A549 (cell line): ENCODE results near the gene ERMARD. TPM values are rescaled to one million over a fixed set of nuclear protein-coding genes. Genes with fewer than 3 reads are reported as not detected.

ENCODE experiments used
- ATAC-seq, 2 experiments: fragments of 200-7000 bp in 1 of 2; fragments of >200 bp in 1 of 2; cut with Nextera tagmentation in 1 of 2; cut with Tn5 transposase in 1 of 2; 3 replicates each; pipeline versions ENCODE4 v1.8.0 to v1.9.1; 2018 to 2020; ENCODE audit warnings: mild to moderate bottlenecking in 1 of 2, moderate library complexity in 1 of 2
- CTCF ChIA-PET: fragments of 300-600 bp; sonication (Branson Sonifier 250); formaldehyde crosslinking; extraction: SDS; loops from one replicate; lab custom pipeline; 2021; ENCODE audit warnings: antibody characterized with exemption, inconsistent platforms; lab: Yijun Ruan, JAX
- POLR2A ChIA-PET: fragments of 350-600 bp; formaldehyde crosslinking; extraction: SDS; loops from one replicate; lab custom pipeline; 2021; ENCODE audit warnings: antibody characterized with exemption, inconsistent platforms; lab: Yijun Ruan, JAX
- DNase-seq, 2 experiments: peaks; one replicate each; pipeline versions ENCODE4 v3.0.0 to v3.0.0-alpha.2; 2011 to 2016; ENCODE audit warnings: low read depth in 1 of 2, low spot score in 1 of 2
- FAIRE-seq: peaks from 2 replicates; lab custom pipeline; 2011; peaks lifted over from hg19 to GRCh38; lab: Jason Lieb, UNC
- H3K27ac ChIP-seq, 2 experiments: fragments of >200 bp; sonication (Bioruptor Twin); formaldehyde crosslinking; 3 replicates each; pipeline ENCODE4 v1.5.1; 2016 to 2017
- H3K4me1 ChIP-seq: fragments of >200 bp; sonication (Bioruptor Twin); formaldehyde crosslinking; 3 replicates; pipeline ENCODE4 v1.6.1; 2016
- H3K4me2 ChIP-seq: fragments of >200 bp; sonication (Bioruptor Twin); formaldehyde crosslinking; 3 replicates; pipeline ENCODE4 v1.6.1; 2016
- H3K4me3 ChIP-seq: fragments of >200 bp; sonication (Bioruptor Twin); formaldehyde crosslinking; 3 replicates; pipeline ENCODE4 v1.5.1; 2016
- H3K9me3 ChIP-seq: fragments of >200 bp; sonication (Bioruptor Twin); formaldehyde crosslinking; 3 replicates; pipeline ENCODE4 v1.6.1; 2016
- CEBPB ChIP-seq, 2 experiments: fragments of >200 bp in 1 of 2; sonication (Bioruptor Twin) in 1 of 2; formaldehyde crosslinking in 1 of 2; IDR thresholded peaks; 2 replicates each; pipeline ENCODE4 v1.6.1; 2012 to 2016
- CHD2 ChIP-seq: fragments of 150-350 bp; IDR thresholded peaks from 2 replicates; pipeline ENCODE4 v1.6.1; 2014; ENCODE audit warnings: low read length; ENCODE audit not compliant: partially characterized antibody
- CHD4 ChIP-seq: fragments of 200-600 bp; sonication (generic); IDR thresholded peaks from 2 replicates; pipeline ENCODE4 v1.6.1; 2016; ENCODE audit warnings: antibody characterized with exemption, mild to moderate bottlenecking, borderline replicate concordance
- EHMT2 ChIP-seq: fragments of 200-600 bp; sonication (generic); IDR thresholded peaks from 2 replicates; pipeline ENCODE4 v1.6.1; 2016; ENCODE audit warnings: antibody characterized with exemption, low read depth, mild to moderate bottlenecking, moderate library complexity
- FOXS1 ChIP-seq: fragments of 250-450 bp; sonication (Bioruptor Pico); IDR thresholded peaks from 2 replicates; pipeline ENCODE4 v1.5.0; 2020; ENCODE audit warnings: mild to moderate bottlenecking, moderate library complexity
- HDAC2 ChIP-seq: fragments of 200-600 bp; sonication (generic); IDR thresholded peaks from 2 replicates; pipeline ENCODE4 v1.6.1; 2016
- HEYL ChIP-seq: fragments of 250-450 bp; sonication (Bioruptor Pico); IDR thresholded peaks from 2 replicates; pipeline ENCODE4 v1.8.0; 2021; ENCODE audit warnings: mild to moderate bottlenecking, moderate library complexity
- JUN ChIP-seq, 2 experiments: fragments of >200 bp; sonication (Bioruptor Twin); formaldehyde crosslinking; IDR thresholded peaks; 2 replicates in 1 of 2; 3 replicates in 1 of 2; pipeline ENCODE4 v1.6.1; 2016 to 2017
- JUNB ChIP-seq: fragments of >200 bp; sonication (Bioruptor Twin); formaldehyde crosslinking; IDR thresholded peaks from 2 replicates; pipeline ENCODE4 v1.6.1; 2016
- KDM5A ChIP-seq: fragments of 200-600 bp; sonication (generic); IDR thresholded peaks from 2 replicates; pipeline ENCODE4 v1.6.1; 2016; ENCODE audit warnings: antibody characterized with exemption, mild to moderate bottlenecking
- MAFK ChIP-seq: fragments of 450-650 bp; IDR thresholded peaks from 2 replicates; pipeline ENCODE4 v1.6.1; 2014; ENCODE audit not compliant: partially characterized antibody
- MAZ ChIP-seq: fragments of 150-350 bp; IDR thresholded peaks from 2 replicates; pipeline ENCODE4 v1.6.1; 2014; ENCODE audit warnings: antibody characterized with exemption, low read depth, low read length, borderline replicate concordance
- PHF8 ChIP-seq: fragments of 200-600 bp; sonication (generic); IDR thresholded peaks from 2 replicates; pipeline ENCODE4 v1.6.1; 2016; ENCODE audit warnings: low read depth, mild to moderate bottlenecking, antibody characterized with exemption, moderate library complexity, borderline replicate concordance
- POLR2A ChIP-seq: IDR thresholded peaks from 2 replicates; pipeline ENCODE4 v1.6.1; 2012; ENCODE audit warnings: mild to moderate bottlenecking, low read length
- RAD21 ChIP-seq, 2 experiments: fragments of >200 bp in 1 of 2; sonication (Bioruptor Twin) in 1 of 2; formaldehyde crosslinking in 1 of 2; IDR thresholded peaks in 1 of 2; conservative IDR thresholded peaks in 1 of 2; 2 replicates in 1 of 2; 3 replicates in 1 of 2; pipeline ENCODE4 v1.6.1; 2012 to 2018; ENCODE audit warnings: inconsistent platforms in 1 of 2
- RFX5 ChIP-seq: fragments of 450-650 bp; IDR thresholded peaks from 2 replicates; pipeline ENCODE4 v1.7.1; 2014; ENCODE audit warnings: antibody characterized with exemption, mild to moderate bottlenecking, moderate library complexity
- RNF2 ChIP-seq: fragments of 200-600 bp; sonication (generic); IDR thresholded peaks from 2 replicates; pipeline ENCODE4 v1.6.1; 2016; ENCODE audit warnings: low read depth, mild to moderate bottlenecking, antibody characterized with exemption, moderate library complexity, borderline replicate concordance
- SMC3 ChIP-seq: fragments of >200 bp; sonication (Bioruptor Twin); formaldehyde crosslinking; IDR thresholded peaks from 3 replicates; pipeline ENCODE4 v1.6.1; 2018; ENCODE audit warnings: inconsistent platforms
- TP53 ChIP-seq: fragments of 250-450 bp; sonication (Bioruptor Pico); IDR thresholded peaks from 2 replicates; pipeline ENCODE4 v1.5.0; 2021; ENCODE audit warnings: mild to moderate bottlenecking, moderate library complexity
- ZFP36 ChIP-seq: fragments of 450-650 bp; IDR thresholded peaks from 2 replicates; pipeline ENCODE4 v1.6.1; 2014; ENCODE audit warnings: borderline replicate concordance; ENCODE audit not compliant: partially characterized antibody
- ZNF302 ChIP-seq: fragments of 250-450 bp; sonication (Bioruptor Pico); IDR thresholded peaks from 2 replicates; pipeline ENCODE4 v1.9.0; 2021; ENCODE audit warnings: inconsistent platforms, mild to moderate bottlenecking, moderate library complexity
- WGBS: methylation state at CpG from one replicate; pipeline ENCODE4 v1.1.6; 2017; ENCODE audit errors: missing lambda C conversion rate; 5-methylcytosine and 5-hydroxymethylcytosine counted together
- polyA minus RNA-seq: library from RNA; depleted of rRNA, polyadenylated mRNA; stranded (reverse); fragments of >200 nt; gene quantifications from 2 replicates; pipeline ENCODE4 v1.2.3, GENCODE V29; 2011; rRNA and poly(A)+ RNA removed
- polyA plus RNA-seq, 4 experiments: library from polyadenylated mRNA; depleted of rRNA in 3 of 4; stranded (reverse); fragments of >200 nt; fragmentation: RNase III in 1 of 4; extraction: RNeasy Plus Mini Kit Qiagen cat#74134 plus additional on column Dnase treatment in 1 of 4; gene quantifications; 2 replicates in 3 of 4; 3 replicates in 1 of 4; pipeline ENCODE4 v1.2.3, GENCODE V29; 2011 to 2017
- TF ChIP-seq, protein P1 (sequence below): IDR thresholded peaks from 2 replicates; pipeline ENCODE4 v1.6.1; 2012; ENCODE audit warnings: low read depth, borderline replicate concordance
- TF ChIP-seq, protein P2 (sequence below): fragments of >200 bp; sonication (Bioruptor Twin); formaldehyde crosslinking; IDR thresholded peaks from 3 replicates; pipeline ENCODE4 v1.6.1; 2016
- TF ChIP-seq, protein P3 (sequence below): fragments of 150-350 bp; IDR thresholded peaks from 2 replicates; pipeline ENCODE4 v1.6.1; 2014; ENCODE audit warnings: low read depth, mild to moderate bottlenecking, low read length
- TF ChIP-seq, protein P4 (sequence below): fragments of 250-450 bp; sonication (Bioruptor Pico); IDR thresholded peaks from 2 replicates; pipeline ENCODE4 v1.5.0; 2021; ENCODE audit warnings: mild to moderate bottlenecking, moderate library complexity, borderline replicate concordance
- TF ChIP-seq, protein P5 (sequence below): fragments of 450-650 bp; IDR thresholded peaks from 2 replicates; pipeline ENCODE4 v1.6.1; 2014; ENCODE audit warnings: antibody characterized with exemption
- TF ChIP-seq, protein P6 (sequence below): fragments of 200-600 bp; sonication (generic); IDR thresholded peaks from 2 replicates; pipeline ENCODE4 v1.6.1; 2016; ENCODE audit warnings: antibody characterized with exemption, mild to moderate bottlenecking, moderate library complexity
- TF ChIP-seq, protein P7 (sequence below): IDR thresholded peaks from 2 replicates; pipeline ENCODE4 v1.6.1; 2012

Gene ERMARD
- polyA plus RNA-seq (2011; rRNA removed), result 22.5 and 22.8 TPM in 2 replicates
- 13.8 and 17.8 TPM in 2 replicates for polyA plus RNA-seq (2012; cell fraction: cytosol; rRNA removed)
- 39.1 and 46.4 TPM in 2 replicates for polyA plus RNA-seq (2012; cell fraction: nucleus; rRNA removed)
- 7.7 to 9.2 TPM (median 8.5 TPM) in 3 replicates for polyA plus RNA-seq (2017; fragmentation: RNase III; extraction: RNeasy Plus Mini Kit Qiagen cat#74134 plus additional on column Dnase treatment)
- 11.8 and 13.1 TPM in 2 replicates for polyA minus RNA-seq

DNA sequence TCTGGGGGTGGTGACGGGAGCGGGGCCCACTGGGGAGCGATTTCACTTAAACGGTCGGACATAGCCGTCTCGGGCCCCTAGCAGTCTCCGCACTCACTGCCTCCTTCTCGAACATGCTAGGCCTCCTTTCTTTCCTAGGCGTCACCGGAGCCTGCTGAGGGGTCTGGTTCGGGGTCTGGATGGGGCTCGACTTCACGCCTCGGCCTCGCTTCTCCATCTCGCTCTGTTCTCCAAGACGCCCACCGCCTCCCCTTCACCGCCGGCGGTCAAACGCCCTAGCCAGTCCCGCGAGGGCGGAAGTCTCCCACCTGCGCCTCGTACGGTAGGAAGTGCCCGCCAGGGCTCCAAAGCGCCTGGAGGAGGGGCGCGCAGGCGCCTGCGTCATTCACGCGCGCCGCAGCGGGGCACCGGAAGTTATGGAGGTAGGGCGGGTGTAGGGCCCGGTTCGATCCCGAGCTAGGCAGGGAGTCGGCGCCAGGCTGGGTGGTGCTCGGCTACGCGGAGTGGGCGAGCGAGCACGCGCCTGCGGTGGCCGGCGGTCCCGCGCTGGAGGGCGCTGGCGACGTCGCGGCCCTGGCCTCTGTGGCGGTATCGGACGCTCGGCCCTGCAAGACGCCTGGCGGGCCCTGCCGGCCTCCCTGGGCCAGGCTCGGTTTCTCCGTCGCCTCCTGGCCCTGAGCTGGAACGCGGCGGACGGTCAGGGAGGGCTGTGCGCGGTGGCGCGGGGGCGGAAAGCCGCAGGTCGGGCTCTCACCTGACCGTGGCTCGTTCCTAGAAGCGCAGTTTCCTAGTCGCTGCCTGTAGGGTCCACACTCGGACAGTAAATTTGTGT, at the start of gene ERMARD, which contains the start of gene DYNLT2:
Gene ERMARD (plus strand): TSS at position 381 of the 832 bp plus-strand sequence. CDS start 36 bp downstream, at position 417.
Gene DYNLT2 (minus strand): TSS at position 331 of the 832 bp plus-strand sequence. CDS start 114 bp downstream, at position 217.
- no peak for FAIRE-seq
- peak; percentile 72 to 93 for DNase-seq
- ATAC-seq, result peak; percentile 98
- peak within 1 kb of the TSS; percentile 94 to 100 for H3K27ac ChIP-seq
- H3K4me3 ChIP-seq, result peak within 1 kb of the TSS; percentile 88
- peak within 1 kb of the TSS; percentile 87 for H3K4me2 ChIP-seq
- WGBS, result 0% methylated on average over 13 of the region's 90 CpGs
- ChIA-PET POLR2A (interaction anchor here (0.6 to 1.5 kb wide), 8 partner anchors 13 to 803 kb away, joined by 3 to 8 read pairs (median 6); partner anchors contain the start of genes C6orf120, TBP and WDR27), CTCF (interaction anchor here (0.9 kb wide), 1 partner anchor 20 kb away, joined by 3 read pairs; no protein-coding TSS in a partner anchor)
- H3K4me1 ChIP-seq, result peaks cover 12% of the 10 kb centered on the region; the same call in 1 of the 3 replicates
- TF ChIP-seq, protein P1, sequence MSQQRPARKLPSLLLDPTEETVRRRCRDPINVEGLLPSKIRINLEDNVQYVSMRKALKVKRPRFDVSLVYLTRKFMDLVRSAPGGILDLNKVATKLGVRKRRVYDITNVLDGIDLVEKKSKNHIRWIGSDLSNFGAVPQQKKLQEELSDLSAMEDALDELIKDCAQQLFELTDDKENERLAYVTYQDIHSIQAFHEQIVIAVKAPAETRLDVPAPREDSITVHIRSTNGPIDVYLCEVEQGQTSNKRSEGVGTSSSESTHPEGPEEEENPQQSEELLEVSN, result peak; percentile 69
- TF ChIP-seq, protein P2, sequence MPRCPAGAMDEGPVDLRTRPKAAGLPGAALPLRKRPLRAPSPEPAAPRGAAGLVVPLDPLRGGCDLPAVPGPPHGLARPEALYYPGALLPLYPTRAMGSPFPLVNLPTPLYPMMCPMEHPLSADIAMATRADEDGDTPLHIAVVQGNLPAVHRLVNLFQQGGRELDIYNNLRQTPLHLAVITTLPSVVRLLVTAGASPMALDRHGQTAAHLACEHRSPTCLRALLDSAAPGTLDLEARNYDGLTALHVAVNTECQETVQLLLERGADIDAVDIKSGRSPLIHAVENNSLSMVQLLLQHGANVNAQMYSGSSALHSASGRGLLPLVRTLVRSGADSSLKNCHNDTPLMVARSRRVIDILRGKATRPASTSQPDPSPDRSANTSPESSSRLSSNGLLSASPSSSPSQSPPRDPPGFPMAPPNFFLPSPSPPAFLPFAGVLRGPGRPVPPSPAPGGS, result peak; percentile 79
- TF ChIP-seq ZNF302 (no peak), JUN (IDR thresholded peaks at IDR 0.05) (peak; percentile 71 to 91), PHF8 (peak; percentile 97), TP53 (CRISPR knock-in tag) (0 out of 2 replicates have a peak, but pooled peaks have one; percentile 68), CHD4 (no peak), POLR2A (peak; percentile 85), EHMT2 (no peak), SMC3 (no peak), FOXS1 (no peak), CEBPB (IDR thresholded peaks at IDR 0.05) (no peak), ZFP36 (no peak), HDAC2 (no peak), JUNB (no peak), KDM5A (peak; percentile 69), MAZ (0 out of 2 replicates have a peak, but pooled peaks have one; percentile 29), RFX5 (peak; percentile 13; the same call in 1 of the 2 replicates), HEYL (CRISPR knock-in tag) (no peak), MAFK (no peak), RAD21 (conservative IDR thresholded peaks at IDR 0.05 in 1 of 2, IDR thresholded peaks at IDR 0.05 in 1 of 2) (peak in 1 of 2 experiments; percentile 18; a peak in 1 of 5 replicates), CHD2 (peak; percentile 70), RNF2 (no peak)
- TF ChIP-seq, protein P3, sequence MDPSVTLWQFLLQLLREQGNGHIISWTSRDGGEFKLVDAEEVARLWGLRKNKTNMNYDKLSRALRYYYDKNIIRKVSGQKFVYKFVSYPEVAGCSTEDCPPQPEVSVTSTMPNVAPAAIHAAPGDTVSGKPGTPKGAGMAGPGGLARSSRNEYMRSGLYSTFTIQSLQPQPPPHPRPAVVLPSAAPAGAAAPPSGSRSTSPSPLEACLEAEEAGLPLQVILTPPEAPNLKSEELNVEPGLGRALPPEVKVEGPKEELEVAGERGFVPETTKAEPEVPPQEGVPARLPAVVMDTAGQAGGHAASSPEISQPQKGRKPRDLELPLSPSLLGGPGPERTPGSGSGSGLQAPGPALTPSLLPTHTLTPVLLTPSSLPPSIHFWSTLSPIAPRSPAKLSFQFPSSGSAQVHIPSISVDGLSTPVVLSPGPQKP, result peak; percentile 73; the same call in 1 of the 2 replicates
- TF ChIP-seq, protein P4, sequence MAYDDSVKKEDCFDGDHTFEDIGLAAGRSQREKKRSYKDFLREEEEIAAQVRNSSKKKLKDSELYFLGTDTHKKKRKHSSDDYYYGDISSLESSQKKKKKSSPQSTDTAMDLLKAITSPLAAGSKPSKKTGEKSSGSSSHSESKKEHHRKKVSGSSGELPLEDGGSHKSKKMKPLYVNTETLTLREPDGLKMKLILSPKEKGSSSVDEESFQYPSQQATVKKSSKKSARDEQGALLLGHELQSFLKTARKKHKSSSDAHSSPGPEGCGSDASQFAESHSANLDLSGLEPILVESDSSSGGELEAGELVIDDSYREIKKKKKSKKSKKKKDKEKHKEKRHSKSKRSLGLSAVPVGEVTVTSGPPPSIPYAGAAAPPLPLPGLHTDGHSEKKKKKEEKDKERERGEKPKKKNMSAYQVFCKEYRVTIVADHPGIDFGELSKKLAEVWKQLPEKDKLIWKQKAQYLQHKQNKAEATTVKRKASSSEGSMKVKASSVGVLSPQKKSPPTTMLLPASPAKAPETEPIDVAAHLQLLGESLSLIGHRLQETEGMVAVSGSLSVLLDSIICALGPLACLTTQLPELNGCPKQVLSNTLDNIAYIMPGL (CRISPR knock-in tag), result peak; percentile 34; the same call in 1 of the 2 replicates
- TF ChIP-seq, protein P5, sequence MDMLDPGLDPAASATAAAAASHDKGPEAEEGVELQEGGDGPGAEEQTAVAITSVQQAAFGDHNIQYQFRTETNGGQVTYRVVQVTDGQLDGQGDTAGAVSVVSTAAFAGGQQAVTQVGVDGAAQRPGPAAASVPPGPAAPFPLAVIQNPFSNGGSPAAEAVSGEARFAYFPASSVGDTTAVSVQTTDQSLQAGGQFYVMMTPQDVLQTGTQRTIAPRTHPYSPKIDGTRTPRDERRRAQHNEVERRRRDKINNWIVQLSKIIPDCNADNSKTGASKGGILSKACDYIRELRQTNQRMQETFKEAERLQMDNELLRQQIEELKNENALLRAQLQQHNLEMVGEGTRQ, result no peak
- TF ChIP-seq, protein P6, sequence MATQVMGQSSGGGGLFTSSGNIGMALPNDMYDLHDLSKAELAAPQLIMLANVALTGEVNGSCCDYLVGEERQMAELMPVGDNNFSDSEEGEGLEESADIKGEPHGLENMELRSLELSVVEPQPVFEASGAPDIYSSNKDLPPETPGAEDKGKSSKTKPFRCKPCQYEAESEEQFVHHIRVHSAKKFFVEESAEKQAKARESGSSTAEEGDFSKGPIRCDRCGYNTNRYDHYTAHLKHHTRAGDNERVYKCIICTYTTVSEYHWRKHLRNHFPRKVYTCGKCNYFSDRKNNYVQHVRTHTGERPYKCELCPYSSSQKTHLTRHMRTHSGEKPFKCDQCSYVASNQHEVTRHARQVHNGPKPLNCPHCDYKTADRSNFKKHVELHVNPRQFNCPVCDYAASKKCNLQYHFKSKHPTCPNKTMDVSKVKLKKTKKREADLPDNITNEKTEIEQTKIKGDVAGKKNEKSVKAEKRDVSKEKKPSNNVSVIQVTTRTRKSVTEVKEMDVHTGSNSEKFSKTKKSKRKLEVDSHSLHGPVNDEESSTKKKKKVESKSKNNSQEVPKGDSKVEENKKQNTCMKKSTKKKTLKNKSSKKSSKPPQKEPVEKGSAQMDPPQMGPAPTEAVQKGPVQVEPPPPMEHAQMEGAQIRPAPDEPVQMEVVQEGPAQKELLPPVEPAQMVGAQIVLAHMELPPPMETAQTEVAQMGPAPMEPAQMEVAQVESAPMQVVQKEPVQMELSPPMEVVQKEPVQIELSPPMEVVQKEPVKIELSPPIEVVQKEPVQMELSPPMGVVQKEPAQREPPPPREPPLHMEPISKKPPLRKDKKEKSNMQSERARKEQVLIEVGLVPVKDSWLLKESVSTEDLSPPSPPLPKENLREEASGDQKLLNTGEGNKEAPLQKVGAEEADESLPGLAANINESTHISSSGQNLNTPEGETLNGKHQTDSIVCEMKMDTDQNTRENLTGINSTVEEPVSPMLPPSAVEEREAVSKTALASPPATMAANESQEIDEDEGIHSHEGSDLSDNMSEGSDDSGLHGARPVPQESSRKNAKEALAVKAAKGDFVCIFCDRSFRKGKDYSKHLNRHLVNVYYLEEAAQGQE, result peak; percentile 67
- TF ChIP-seq, protein P7, sequence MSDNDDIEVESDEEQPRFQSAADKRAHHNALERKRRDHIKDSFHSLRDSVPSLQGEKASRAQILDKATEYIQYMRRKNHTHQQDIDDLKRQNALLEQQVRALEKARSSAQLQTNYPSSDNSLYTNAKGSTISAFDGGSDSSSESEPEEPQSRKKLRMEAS, result peak; percentile 86
- H3K9me3 ChIP-seq, result no peaks in the 10 kb centered on the region
